GM12878 (cell line): ENCODE measurements around the gene ZBTB38.

Source experiments
- EZH2 ChIP-seq: IDR thresholded peaks from 2 replicates; pipeline ENCODE4 v1.6.1; 2012; ENCODE audit warnings: low read depth, mild to moderate bottlenecking, control low read depth, inconsistent platforms, low read length, borderline replicate concordance; ENCODE audit not compliant: control insufficient read depth
- POLR2AphosphoS5 ChIP-seq: IDR thresholded peaks from 2 replicates; pipeline ENCODE4 v1.6.1; 2011; ENCODE audit warnings: mild to moderate bottlenecking, low read length, inconsistent platforms
- PRDM15 ChIP-seq: fragments of 450-650 bp; formaldehyde crosslinking; IDR thresholded peaks from 2 replicates; pipeline ENCODE4 v1.4.0; 2020; ENCODE audit warnings: mild to moderate bottlenecking, moderate library complexity
- RFX5 ChIP-seq: IDR thresholded peaks from 2 replicates; pipeline ENCODE4 v1.6.1; 2011; ENCODE audit warnings: low read depth, low read length, improper control_type of control experiment

GRCh38 chr3:141371882-141372281 lies 3.6 kb downstream of the ZBTB38 start:
- TF ChIP-seq RFX5 (no peak), POLR2AphosphoS5 (no peak), PRDM15 (CRISPR knock-in tag) (no peak), EZH2 (no peak)
